NCI-H774 (cell line): Measurements from ENCODE around the gene ATP5F1C.
"Not testable (repeated sequence)": the region's sequence is repeated elsewhere in the genome, so short reads cannot be mapped to it uniquely, and the experiment has no call there.

Experiments used
- DNase-seq: peaks from one replicate; lab custom pipeline; 2025; lab: John Stamatoyannopoulos, UW

Gene ATP5F1C

GRCh38 chr10:7787857-7788638, at the start of gene ATP5F1C, which contains the start of gene KIN:
TSS of gene ATP5F1C (plus strand) at chr10:7788177. CDS start at chr10:7788208, 31 bp downstream.
TSS of gene KIN (minus strand) at chr10:7787993. CDS start at chr10:7787933, 60 bp downstream.
- peak; percentile 93 for DNase-seq

GRCh38 chr10:7738536-7739407, 49.2 kb upstream of the ATP5F1C start:
- peak; percentile 58 for DNase-seq

- no peak for DNase-seq
Observed at GRCh38 chr10:7744307-7744706, 43.7 kb upstream of the ATP5F1C start.

- DNase-seq = not testable (repeated sequence)
Observed at GRCh38 chr10:7748637-7749036, 39.3 kb upstream of the ATP5F1C start.

- DNase-seq = no peak
Observed at GRCh38 chr10:7750222-7750621, 37.8 kb upstream of the ATP5F1C start.

- DNase-seq = no peak
Observed at GRCh38 chr10:7752251-7752650, 35.7 kb upstream of the ATP5F1C start.

GRCh38 chr10:7755103-7755502, 32.9 kb upstream of the ATP5F1C start:
- no peak for DNase-seq

GRCh38 chr10:7756360-7756992, 31.5 kb upstream of the ATP5F1C start:
- DNase-seq = no peak

GRCh38 chr10:7763929-7764328, 24.0 kb upstream of the ATP5F1C start:
- DNase-seq = no peak

GRCh38 chr10:7766241-7766640, 21.7 kb upstream of the ATP5F1C start:
- DNase-seq = no peak

GRCh38 chr10:7767209-7767608, 20.8 kb upstream of the ATP5F1C start:
- DNase-seq = no peak

GRCh38 chr10:7768417-7768816, 19.6 kb upstream of the ATP5F1C start:
- no peak for DNase-seq

- peak; percentile 33 for DNase-seq
Observed at GRCh38 chr10:7773845-7774801, 13.9 kb upstream of the ATP5F1C start.

- no peak for DNase-seq
Observed at GRCh38 chr10:7776777-7777176, 11.2 kb upstream of the ATP5F1C start.

- DNase-seq = not testable (repeated sequence)
Observed at GRCh38 chr10:7782194-7782593, 5.8 kb upstream of the ATP5F1C start.

GRCh38 chr10:7786430-7786829, 1.5 kb upstream of the ATP5F1C start:
- DNase-seq = no peak

- DNase-seq = no peak
Observed at GRCh38 chr10:7787150-7787856, 674 bp upstream of the ATP5F1C start.

GRCh38 chr10:7788639-7789286, 786 bp downstream of the ATP5F1C start:
- DNase-seq = no peak

- no peak for DNase-seq
Observed at GRCh38 chr10:7789390-7789789, 1.4 kb downstream of the ATP5F1C start.

GRCh38 chr10:7792541-7792940, 4.6 kb downstream of the ATP5F1C start:
- no peak for DNase-seq
